Ovary (tissue), 9 donors: ENCODE data around the gene LRMDA. TPM values are rescaled to one million over a fixed set of nuclear protein-coding genes. Genes with fewer than 3 reads are reported as not detected.

Experiments
- DNase-seq, 5 donors: peaks; one replicate each; pipeline ENCODE4 v3.0.0-alpha.2; 2019 to 2020
- H3K27ac ChIP-seq, 2 donors: fragments of 200-600 bp; one replicate each; pipeline versions ENCODE4 v1.5.1 to v1.8.0; 2019 to 2022
- H3K27me3 ChIP-seq: fragments of 200-600 bp; one replicate; pipeline ENCODE4 v1.8.0; 2022
- H3K36me3 ChIP-seq: fragments of 200-600 bp; sonication (generic); one replicate; pipeline ENCODE4 v1.5.1; 2019
- H3K4me1 ChIP-seq: one replicate; pipeline ENCODE4 v1.8.1; 2013; ENCODE audit warnings: mild to moderate bottlenecking, moderate library complexity; ENCODE audit not compliant: insufficient read depth
- H3K4me3 ChIP-seq: fragments of 200-600 bp; sonication (generic); one replicate; pipeline ENCODE4 v1.5.1; 2017
- H3K9me3 ChIP-seq, 2 donors: fragments of 200-600 bp in 1 of 2; sonication (generic) in 1 of 2; one replicate each; pipeline versions ENCODE4 v1.5.1 to v1.8.1; 2013 to 2019; ENCODE audit warnings: mild to moderate bottlenecking in 1 of 2, moderate library complexity in 1 of 2
- CTCF ChIP-seq, 3 donors: fragments of 450-650 bp in 2 of 3; fragments of 200-600 bp in 1 of 3; IDR thresholded peaks; one replicate each; pipeline versions ENCODE4 v1.5.1 to v1.8.0; 2016 to 2022; ENCODE audit warnings: antibody characterized with exemption in 3 of 3, mild to moderate bottlenecking in 1 of 3
- EP300 ChIP-seq: sonication (generic); formaldehyde crosslinking; IDR thresholded peaks from one replicate; pipeline ENCODE4 v1.6.1; 2017; ENCODE audit warnings: antibody characterized with exemption
- POLR2A ChIP-seq: fragments of 450-650 bp; IDR thresholded peaks from one replicate; pipeline ENCODE4 v1.6.1; 2017; ENCODE audit warnings: antibody characterized with exemption, mild to moderate bottlenecking, moderate library complexity
- WGBS, 3 donors: extraction: QIAGEN DNeasy Blood & Tissue Kit in 1 of 3; methylation state at CpG; one replicate each; pipeline versions ENCODE4 v1.1.5 to v1.1.7; 2013 to 2017; 5-methylcytosine and 5-hydroxymethylcytosine counted together
- intact Hi-C, 4 donors: fragments of 100-400 bp; cut with DNase I; formaldehyde crosslinking; loops; one replicate each; pipeline versions ENCODE4 v1.11.0 to v1.15.1; 2022 to 2023
- polyA plus RNA-seq, 2 donors: library from polyadenylated mRNA; stranded (reverse); fragments of 200-250 nt in 1 of 2; fragments of 350-450 nt in 1 of 2; fragmentation: Illumina TruSeq in 1 of 2; extraction: RNeasy Lipid Tissue Mini Kit (QIAGEN cat#74804) in 1 of 2; gene quantifications; one replicate each; pipeline ENCODE4 v1.2.3, GENCODE V29; 2013 to 2014
- total RNA-seq, 7 donors: library from RNA; depleted of rRNA in 2 of 7; stranded (reverse); fragments of >200 nt in 2 of 7; fragmentation: NEBNext Ultra II Directional in 3 of 7; extraction: Animal tissue kit (Norgen Biotek cat#: 25700) in 3 of 7; gene quantifications; one replicate each; pipeline versions ENCODE4 v1.1.0 to v1.2.4, GENCODE V29; 2016 to 2023
- donor health status: DM: no; HTN: no; CAD: no; lungs with moderate emphysema.
- donor health status: DM: no; HTN: no; CAD: no.
- donor health status: Bipolar disorder and iron deficiency.
- donor health status: DM: yes; HTN: yes; CAD: no.
- donor health status: DM: no; HTN: no; CAD: no.
- donor health status: DM: yes; HTN: yes; CAD: no.

Gene LRMDA
- total and polyA plus RNA-seq, 9 donors: 14.8 to 30.7 (median 22.9) TPM

GRCh38 chr10:76299501-76299900 lies 868.1 kb downstream of the LRMDA start:
- H3K4me1 ChIP-seq: peaks cover 7% of the 10 kb centered on the region
- no peaks in the 10 kb centered on the region for H3K27me3 ChIP-seq
- intact Hi-C loops: no loop called here
- no peak for DNase-seq
- no peaks in the 10 kb centered on the region for H3K36me3 ChIP-seq
- no peak overlapping the region for H3K27ac ChIP-seq
- TF ChIP-seq POLR2A (no peak), CTCF (IDR thresholded peaks at IDR 0.05) (no peak), EP300 (no peak)
- no peaks in the 10 kb centered on the region for H3K9me3 ChIP-seq
- no peak overlapping the region for H3K4me3 ChIP-seq
- 95 to 97% (median 95%) methylated on average over 4 of the region's 4 CpGs for WGBS, 3 donors

GRCh38 chr10:76301211-76301610 lies 869.8 kb downstream of the LRMDA start:
- 55 to 71% (median 62%) methylated on average over 4 of the region's 4 CpGs for WGBS, 3 donors
- Histone ChIP-seq H3K4me3 (no peak overlapping the region), H3K27me3 (no peaks in the 10 kb centered on the region), H3K36me3 (no peaks in the 10 kb centered on the region), H3K27ac (no peak overlapping the region), H3K9me3 (no peaks in the 10 kb centered on the region), H3K4me1 (peaks cover 5% of the 10 kb centered on the region)
- intact Hi-C loops: loop anchor here in 1 of 4 donors (5.0 to 10.0 kb wide), 2 partner anchors 266 to 899 kb away; partner anchors contain the start of gene ZNF503
- TF ChIP-seq CTCF (IDR thresholded peaks at IDR 0.05) (no peak), POLR2A (no peak), EP300 (no peak)
- no peak for DNase-seq

GRCh38 chr10:76301950-76302349 lies 870.5 kb downstream of the LRMDA start:
- intact Hi-C loops: loop anchor here in 1 of 4 donors (5.0 to 10.0 kb wide), 2 partner anchors 267 to 900 kb away; partner anchors contain the start of gene ZNF503
- DNase-seq: no peak
- no peak overlapping the region for H3K4me3 ChIP-seq
- H3K27me3 ChIP-seq: no peaks in the 10 kb centered on the region
- H3K27ac ChIP-seq: no peak overlapping the region
- peaks cover 5% of the 10 kb centered on the region for H3K4me1 ChIP-seq
- WGBS, 3 donors: 54 to 61% (median 58%) methylated on average over 3 of the region's 3 CpGs
- no peaks in the 10 kb centered on the region for H3K9me3 ChIP-seq
- no peaks in the 10 kb centered on the region for H3K36me3 ChIP-seq
- TF ChIP-seq EP300 (no peak), POLR2A (no peak), CTCF (IDR thresholded peaks at IDR 0.05) (no peak)

GRCh38 chr10:76302481-76302880 lies 871.1 kb downstream of the LRMDA start:
- Histone ChIP-seq H3K4me1 (peaks cover 5% of the 10 kb centered on the region), H3K27me3 (no peaks in the 10 kb centered on the region), H3K27ac (no peak overlapping the region), H3K36me3 (no peaks in the 10 kb centered on the region), H3K9me3 (no peaks in the 10 kb centered on the region), H3K4me3 (no peak overlapping the region)
- no peak for TF ChIP-seq EP300
- TF ChIP-seq CTCF (IDR thresholded peaks at IDR 0.05): no peak
- no peak for TF ChIP-seq POLR2A
- intact Hi-C loops: loop anchor here in 1 of 4 donors (5.0 to 10.0 kb wide), 2 partner anchors 268 to 900 kb away; partner anchors contain the start of gene ZNF503
- 85 to 95% (median 90%) methylated on average over 1 of the region's 1 CpG for WGBS, 3 donors
- no peak for DNase-seq
